Large intestine (tissue), 12 donors: ENCODE data around the gene CFHR2. TPM values are rescaled to one million over a fixed set of nuclear protein-coding genes. Genes with fewer than 3 reads are reported as not detected.
"Not testable (repeated sequence)": the region's sequence is repeated elsewhere in the genome, so short reads cannot be mapped to it uniquely, and the experiment has no call there.

Source experiments
- DNase-seq, 2 donors: peaks; one replicate each; pipeline versions ENCODE4 v3.0.0 to v3.0.0-alpha.2; 2013
- H3K27ac ChIP-seq: one replicate; pipeline ENCODE4 v1.5.1; 2013; ENCODE audit warnings: low read length
- H3K27me3 ChIP-seq: 2 replicates; pipeline ENCODE4 v1.6.1; 2013; ENCODE audit warnings: low read length; ENCODE audit not compliant: control insufficient read depth, insufficient read depth
- H3K36me3 ChIP-seq: 2 replicates; pipeline ENCODE4 v1.6.1; 2013; ENCODE audit warnings: low read length; ENCODE audit not compliant: control insufficient read depth, insufficient read depth
- H3K4me1 ChIP-seq: one replicate; pipeline ENCODE4 v1.6.1; 2013; ENCODE audit warnings: low read length; ENCODE audit not compliant: control insufficient read depth, insufficient read depth
- H3K4me3 ChIP-seq: one replicate; pipeline ENCODE4 v1.5.1; 2013; ENCODE audit warnings: low read length
- H3K9me3 ChIP-seq: one replicate; pipeline ENCODE4 v1.6.1; 2013; ENCODE audit warnings: mild to moderate bottlenecking, low read depth, low read length, moderate library complexity; ENCODE audit not compliant: control insufficient read depth
- WGBS: methylation state at CpG from one replicate; pipeline ENCODE4 v1.1.5; 2013; ENCODE audit warnings: low lambda C conversion rate; ENCODE audit not compliant: insufficient coverage; 5-methylcytosine and 5-hydroxymethylcytosine counted together
- long read RNA-seq, 11 donors: transcript quantifications; one replicate each; lab custom pipeline, GENCODE V29; 2026
- polyA plus RNA-seq: library from polyadenylated mRNA; unstranded; fragments of 120-200 nt; gene quantifications from one replicate; pipeline ENCODE4 v1.2.1, GENCODE V29; 2013

Gene CFHR2
- polyA plus RNA-seq: not detected
- long read RNA-seq, donor 1: 0 reads
- long read RNA-seq, donor 2: 0 reads
- long read RNA-seq, donor 3: 0 reads
- long read RNA-seq, donor 4: 0 reads
- long read RNA-seq, donor 5: 0 reads
- long read RNA-seq, donor 6: 0 reads
- long read RNA-seq, donor 7: 0 reads
- long read RNA-seq, donor 8: 0 reads
- long read RNA-seq, donor 9: 0 reads
- long read RNA-seq, donor 10: 0 reads
- long read RNA-seq, donor 11: 0 reads

DNA sequence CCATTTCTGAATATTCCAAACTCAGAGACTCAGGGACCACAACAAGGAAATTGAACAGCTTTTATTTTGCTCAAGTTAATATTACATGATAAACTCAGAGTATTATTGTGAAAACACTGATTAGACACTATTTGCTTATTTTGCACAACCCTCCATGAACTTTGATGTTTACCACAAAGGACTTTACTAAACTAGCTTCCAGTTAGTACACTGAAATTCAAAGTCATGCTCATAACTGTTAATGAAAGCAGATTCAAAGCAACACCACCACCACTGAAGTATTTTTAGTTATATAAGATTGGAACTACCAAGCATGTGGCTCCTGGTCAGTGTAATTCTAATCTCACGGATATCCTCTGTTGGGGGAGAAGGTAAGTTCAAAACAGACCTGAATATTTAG is at the start of gene CFHR2:
CFHR2 (plus strand) TSS at position 171 of the 400 bp plus-strand sequence; CDS start at position 314, 143 bp downstream.
- no CpG with 5 or more reads among the region's 1 CpG for WGBS
- not testable (repeated sequence) for H3K4me1 ChIP-seq, H3K4me3 ChIP-seq, H3K36me3 ChIP-seq, H3K27ac ChIP-seq, H3K27me3 ChIP-seq, H3K9me3 ChIP-seq, DNase-seq

DNA sequence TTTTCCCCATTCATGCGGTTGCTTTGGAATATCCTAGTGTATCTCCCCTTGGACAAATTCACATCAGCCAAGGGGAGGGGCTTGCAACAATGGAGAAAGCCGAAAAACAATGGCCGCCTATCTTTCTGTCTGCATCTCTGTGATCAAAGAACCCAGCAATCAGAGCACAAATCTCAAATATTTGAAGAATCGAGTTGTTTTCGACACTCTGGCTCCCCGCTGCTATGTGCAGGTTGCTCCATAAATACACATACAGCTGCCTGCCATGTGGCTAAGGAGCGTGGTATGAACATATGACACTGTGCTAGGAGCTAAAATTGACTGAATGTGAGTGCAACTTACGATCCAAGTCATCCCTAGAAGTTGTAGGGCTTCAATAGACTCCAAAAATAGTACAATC is 47.2 kb upstream of the CFHR2 start:
- DNase-seq: no peak
- H3K4me1 ChIP-seq: no peaks in the 10 kb centered on the region
- H3K4me3 ChIP-seq: no peak overlapping the region
- H3K9me3 ChIP-seq: no peaks in the 10 kb centered on the region
- WGBS: no CpG with 5 or more reads among the region's 8 CpGs
- peaks cover 21% of the 10 kb centered on the region for H3K27me3 ChIP-seq
- H3K36me3 ChIP-seq: no peaks in the 10 kb centered on the region
- H3K27ac ChIP-seq: no peak overlapping the region

DNA sequence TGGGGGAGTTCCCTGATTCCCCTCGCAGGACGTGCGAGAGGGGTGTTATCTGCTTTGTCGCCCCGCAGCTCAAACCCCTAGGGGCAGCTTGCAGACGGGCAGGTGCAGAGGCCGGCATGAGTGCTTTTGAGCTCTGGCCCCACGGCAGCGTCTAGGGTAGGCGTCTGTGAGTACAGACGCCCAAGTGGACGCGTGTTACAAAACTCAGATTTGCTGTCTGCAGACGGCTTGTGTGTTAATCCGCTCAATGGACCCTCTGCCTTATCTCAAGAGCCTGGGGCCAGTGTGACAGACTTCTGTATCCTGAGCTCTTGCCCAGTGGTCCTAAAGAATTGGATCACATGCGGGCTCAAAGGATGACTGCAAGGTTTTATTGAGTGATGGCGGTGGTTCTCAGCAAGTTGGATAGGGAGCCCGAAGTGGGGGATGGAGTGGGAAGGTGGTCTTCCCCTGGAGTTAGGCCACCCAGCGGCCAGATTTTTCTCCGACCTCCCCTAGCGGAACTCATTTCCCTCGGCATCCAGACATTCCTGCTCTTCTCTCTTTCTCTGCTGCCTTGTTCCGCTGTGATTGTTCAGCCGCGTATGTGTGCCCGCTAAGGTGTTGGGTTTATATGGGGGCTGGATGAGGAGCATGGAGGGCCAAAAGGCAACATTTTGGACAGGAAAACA is 46.2 kb upstream of the CFHR2 start:
- WGBS: no CpG with 5 or more reads among the region's 26 CpGs
- Histone ChIP-seq H3K36me3 (no peaks in the 10 kb centered on the region), H3K9me3 (no peaks in the 10 kb centered on the region), H3K27me3 (peaks cover 21% of the 10 kb centered on the region), H3K27ac (no peak overlapping the region), H3K4me1 (no peaks in the 10 kb centered on the region), H3K4me3 (no peak overlapping the region)
- DNase-seq: no peak

DNA sequence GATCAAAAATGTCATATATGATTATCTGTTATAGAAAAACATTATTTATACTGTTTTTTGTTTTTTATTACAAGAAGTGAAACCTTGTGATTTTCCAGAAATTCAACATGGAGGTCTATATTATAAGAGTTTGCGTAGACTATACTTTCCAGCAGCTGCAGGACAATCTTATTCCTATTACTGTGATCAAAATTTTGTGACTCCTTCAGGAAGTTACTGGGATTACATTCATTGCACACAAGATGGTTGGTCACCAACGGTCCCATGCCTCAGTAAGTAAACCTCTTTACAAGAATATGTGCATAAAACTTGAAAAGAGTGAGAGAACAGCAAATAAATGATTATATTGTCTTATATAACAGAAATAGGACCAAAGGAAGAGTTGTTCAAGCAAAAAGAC is 41.2 kb upstream of the CFHR2 start:
- H3K27ac ChIP-seq: no peak overlapping the region
- no peaks in the 10 kb centered on the region for H3K4me1 ChIP-seq
- DNase-seq: no peak
- H3K4me3 ChIP-seq: no peak overlapping the region
- no peaks in the 10 kb centered on the region for H3K9me3 ChIP-seq
- 33% methylated on average over 1 of the region's 2 CpGs for WGBS
- no peaks in the 10 kb centered on the region for H3K36me3 ChIP-seq
- peaks cover 11% of the 10 kb centered on the region for H3K27me3 ChIP-seq

DNA sequence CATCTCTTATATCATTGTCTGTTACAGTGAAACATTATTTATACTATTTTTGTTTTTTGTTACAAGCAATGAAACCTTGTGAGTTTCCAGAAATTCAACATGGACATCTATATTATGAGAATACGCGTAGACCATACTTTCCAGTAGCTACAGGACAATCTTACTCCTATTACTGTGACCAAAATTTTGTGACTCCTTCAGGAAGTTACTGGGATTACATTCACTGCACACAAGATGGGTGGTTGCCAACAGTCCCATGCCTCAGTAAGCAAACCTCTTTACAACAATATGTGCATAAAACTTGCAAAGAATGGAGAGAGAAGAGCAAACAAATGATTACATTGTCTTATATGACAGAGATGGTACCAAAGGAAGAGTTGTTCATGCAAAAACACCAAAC is 33.3 kb upstream of the CFHR2 start:
- Histone ChIP-seq H3K4me1 (no peaks in the 10 kb centered on the region), H3K27ac (no peak overlapping the region), H3K27me3 (no peaks in the 10 kb centered on the region), H3K9me3 (no peaks in the 10 kb centered on the region), H3K36me3 (no peaks in the 10 kb centered on the region), H3K4me3 (no peak overlapping the region)
- WGBS: no CpG with 5 or more reads among the region's 2 CpGs
- DNase-seq: no peak

DNA sequence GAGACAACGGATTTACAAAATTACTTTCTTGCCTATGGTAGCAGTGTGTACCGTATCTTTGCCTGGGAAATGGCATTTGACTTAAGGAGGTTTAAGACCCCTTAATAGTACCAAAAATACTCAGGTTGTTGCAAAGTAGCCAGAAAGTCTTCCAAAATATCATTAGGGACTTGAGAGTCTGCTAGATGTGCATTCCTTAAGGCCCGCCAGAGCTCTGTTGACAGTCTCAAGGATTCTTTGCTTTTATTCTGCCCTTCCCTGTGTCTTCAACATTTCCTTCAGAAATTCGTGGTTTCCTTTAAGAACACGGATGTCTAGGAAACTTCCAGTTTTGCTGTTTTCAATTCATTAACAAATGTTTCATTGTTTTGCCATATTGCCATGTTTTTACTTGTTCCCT is 31.3 kb upstream of the CFHR2 start:
- not testable (repeated sequence) for DNase-seq, H3K4me3 ChIP-seq, H3K27ac ChIP-seq, H3K9me3 ChIP-seq, H3K4me1 ChIP-seq, H3K27me3 ChIP-seq, H3K36me3 ChIP-seq
- WGBS: 24% methylated on average over 2 of the region's 5 CpGs

DNA sequence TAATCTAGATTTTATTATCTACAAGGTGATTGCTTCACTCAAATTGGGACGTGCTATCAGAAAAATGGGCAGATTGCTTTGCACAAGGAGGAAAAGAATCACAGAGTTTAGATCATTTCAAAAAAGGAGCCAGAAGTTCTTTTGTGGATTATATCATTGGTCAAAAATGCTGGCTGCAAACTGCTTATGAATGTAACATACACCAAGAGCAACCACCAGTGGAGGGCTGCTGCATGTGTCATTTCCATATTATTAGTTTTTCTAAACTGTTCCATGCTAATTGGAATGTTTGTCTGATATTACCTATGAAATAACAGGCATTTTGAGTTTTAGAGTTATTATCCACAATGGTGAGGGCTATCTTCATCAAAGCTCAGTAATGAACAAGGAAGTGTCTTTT is 16.7 kb upstream of the CFHR2 start:
- not testable (repeated sequence) for H3K27me3 ChIP-seq

DNA sequence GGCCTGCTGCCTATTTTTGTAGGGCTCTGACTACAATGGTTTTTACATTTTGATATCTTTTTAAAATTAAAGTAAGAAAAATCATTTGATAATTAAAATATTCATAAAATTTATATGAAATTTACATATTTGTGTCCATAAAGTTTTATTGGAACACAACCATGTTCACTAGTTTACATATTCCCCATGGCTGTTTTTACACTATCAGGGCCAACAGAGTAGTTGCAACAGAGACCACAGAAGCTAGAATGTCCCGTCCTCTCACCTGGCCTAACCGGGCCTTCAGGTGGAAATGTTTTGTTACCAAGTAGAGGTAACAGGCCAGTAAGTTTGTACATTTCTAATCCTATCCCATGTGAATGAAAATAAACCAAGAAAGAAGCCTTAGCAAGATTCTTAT is 10.7 kb upstream of the CFHR2 start:
- not testable (repeated sequence) for H3K36me3 ChIP-seq, H3K27ac ChIP-seq, H3K4me1 ChIP-seq, DNase-seq, H3K27me3 ChIP-seq, H3K4me3 ChIP-seq, H3K9me3 ChIP-seq
- WGBS: no CpG with 5 or more reads among the region's 2 CpGs

More for the DNA sequence above, 16.7 kb upstream of the CFHR2 start:
- 60% methylated on average over 1 of the region's 1 CpG for WGBS
- not testable (repeated sequence) for H3K4me3 ChIP-seq, H3K4me1 ChIP-seq, H3K36me3 ChIP-seq, DNase-seq, H3K27ac ChIP-seq, H3K9me3 ChIP-seq

DNA sequence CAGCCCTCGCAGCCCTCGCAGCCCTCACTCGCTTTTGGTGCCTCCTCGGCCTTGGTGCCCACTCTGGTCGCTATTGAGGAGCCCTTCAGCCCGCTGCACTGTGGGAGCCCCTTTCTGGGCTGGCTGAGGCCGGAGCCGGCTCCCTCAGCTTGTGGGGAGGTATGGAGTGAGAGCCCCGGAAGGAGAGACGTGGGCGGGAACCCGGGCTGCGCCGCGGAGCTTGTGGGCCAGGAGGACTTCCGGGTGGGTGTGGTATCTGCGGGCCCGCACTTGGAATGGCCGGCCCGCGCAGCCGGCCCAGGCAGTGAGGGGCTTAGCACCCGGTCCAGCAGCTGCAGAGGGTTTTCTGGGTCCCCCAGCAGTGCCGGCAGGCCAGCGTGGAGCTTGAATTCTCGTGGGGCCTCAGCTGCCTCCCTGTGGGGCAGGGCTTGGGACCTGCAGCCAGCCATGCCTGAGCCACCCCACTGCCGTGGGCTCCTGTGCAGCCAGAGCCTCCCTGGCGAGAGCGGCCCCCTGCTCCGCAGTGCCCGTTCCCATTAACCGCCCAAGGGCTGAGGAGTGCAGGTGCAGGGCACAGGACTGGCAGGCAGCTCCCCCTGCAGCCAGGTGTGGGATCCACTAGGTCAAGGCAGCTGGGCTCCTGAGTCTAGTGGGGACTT is 9.9 kb upstream of the CFHR2 start:
- no peaks in the 10 kb centered on the region for H3K36me3 ChIP-seq
- no CpG with 5 or more reads among the region's 32 CpGs for WGBS
- DNase-seq: no peak
- no peak overlapping the region for H3K4me3 ChIP-seq
- no peak overlapping the region for H3K27ac ChIP-seq
- no peaks in the 10 kb centered on the region for H3K4me1 ChIP-seq
- H3K27me3 ChIP-seq: no peaks in the 10 kb centered on the region
- peaks cover 7% of the 10 kb centered on the region for H3K9me3 ChIP-seq

DNA sequence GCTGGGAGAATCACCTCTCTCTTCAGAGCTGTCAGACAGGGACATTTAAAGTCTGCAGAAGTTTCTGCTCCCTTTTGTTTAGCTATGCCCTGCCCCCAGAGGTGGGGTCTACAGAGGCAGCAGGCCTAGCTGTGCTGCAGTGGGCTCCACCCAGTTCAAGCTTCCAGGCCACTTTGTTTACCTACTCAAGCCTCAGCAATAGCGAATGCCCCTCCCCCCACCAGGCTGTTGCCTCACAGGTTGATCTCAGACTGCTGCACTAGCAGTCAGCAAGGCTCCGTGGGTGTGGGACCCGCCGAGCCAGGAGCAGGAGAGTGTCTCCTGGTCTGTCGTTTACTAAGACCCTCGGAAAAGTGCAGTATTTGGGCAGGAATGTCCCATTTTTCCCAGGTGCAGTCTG is 2.1 kb upstream of the CFHR2 start:
- not testable (repeated sequence) for H3K27me3 ChIP-seq, H3K9me3 ChIP-seq, H3K36me3 ChIP-seq, DNase-seq, H3K4me1 ChIP-seq, H3K27ac ChIP-seq, H3K4me3 ChIP-seq
- WGBS: no CpG with 5 or more reads among the region's 6 CpGs
